Ovary (tissue), 3 donors: ENCODE data around the gene MTG1.

Experiments
- EP300 ChIP-seq: sonication (generic); formaldehyde crosslinking; IDR thresholded peaks from one replicate; pipeline ENCODE4 v1.6.1; 2017; ENCODE audit warnings: antibody characterized with exemption
- POLR2A ChIP-seq: fragments of 450-650 bp; IDR thresholded peaks from one replicate; pipeline ENCODE4 v1.6.1; 2017; ENCODE audit warnings: antibody characterized with exemption, mild to moderate bottlenecking, moderate library complexity
- TF ChIP-seq, protein P1 (sequence below), 3 donors: fragments of 450-650 bp in 2 of 3; fragments of 200-600 bp in 1 of 3; IDR thresholded peaks; one replicate each; pipeline versions ENCODE4 v1.5.1 to v1.8.0; 2016 to 2022; ENCODE audit warnings: antibody characterized with exemption in 3 of 3, mild to moderate bottlenecking in 1 of 3
- donor health status: DM: no; HTN: no; CAD: no.

DNA sequence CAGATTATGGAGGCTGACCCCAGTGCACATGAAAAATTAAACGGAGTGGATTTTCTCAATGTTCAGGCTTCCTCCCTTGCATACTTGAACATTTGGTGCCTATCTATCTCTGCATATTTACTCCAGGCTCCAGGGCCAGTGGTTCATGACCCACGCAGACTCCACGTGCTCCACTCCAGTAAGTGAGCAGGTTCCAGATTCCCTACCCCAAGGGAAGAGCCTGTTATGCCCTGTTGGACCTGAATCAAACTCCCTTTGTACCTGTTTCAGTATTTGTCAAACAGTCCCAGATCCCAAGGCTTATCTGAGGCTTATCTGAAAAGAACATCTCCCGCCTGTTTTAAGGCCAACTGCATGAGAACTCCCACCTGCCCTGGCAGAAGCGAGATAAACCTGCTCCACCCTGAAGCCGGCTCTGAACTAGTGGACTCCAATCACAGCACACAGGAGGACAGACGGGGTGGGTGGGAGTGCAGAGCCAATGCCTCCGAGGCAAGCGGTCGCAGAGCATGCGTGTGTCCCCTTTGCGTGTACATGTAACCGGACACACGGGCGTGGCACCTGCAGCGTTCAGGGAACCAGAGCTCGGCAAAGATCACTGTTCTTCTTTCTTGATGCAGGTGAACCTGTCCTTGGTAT lies 33.9 kb upstream of the MTG1 start:
- TF ChIP-seq, protein P1, sequence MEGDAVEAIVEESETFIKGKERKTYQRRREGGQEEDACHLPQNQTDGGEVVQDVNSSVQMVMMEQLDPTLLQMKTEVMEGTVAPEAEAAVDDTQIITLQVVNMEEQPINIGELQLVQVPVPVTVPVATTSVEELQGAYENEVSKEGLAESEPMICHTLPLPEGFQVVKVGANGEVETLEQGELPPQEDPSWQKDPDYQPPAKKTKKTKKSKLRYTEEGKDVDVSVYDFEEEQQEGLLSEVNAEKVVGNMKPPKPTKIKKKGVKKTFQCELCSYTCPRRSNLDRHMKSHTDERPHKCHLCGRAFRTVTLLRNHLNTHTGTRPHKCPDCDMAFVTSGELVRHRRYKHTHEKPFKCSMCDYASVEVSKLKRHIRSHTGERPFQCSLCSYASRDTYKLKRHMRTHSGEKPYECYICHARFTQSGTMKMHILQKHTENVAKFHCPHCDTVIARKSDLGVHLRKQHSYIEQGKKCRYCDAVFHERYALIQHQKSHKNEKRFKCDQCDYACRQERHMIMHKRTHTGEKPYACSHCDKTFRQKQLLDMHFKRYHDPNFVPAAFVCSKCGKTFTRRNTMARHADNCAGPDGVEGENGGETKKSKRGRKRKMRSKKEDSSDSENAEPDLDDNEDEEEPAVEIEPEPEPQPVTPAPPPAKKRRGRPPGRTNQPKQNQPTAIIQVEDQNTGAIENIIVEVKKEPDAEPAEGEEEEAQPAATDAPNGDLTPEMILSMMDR (IDR thresholded peaks at IDR 0.05): no peak
- no peak for TF ChIP-seq POLR2A
- no peak for TF ChIP-seq EP300
